HuH-7.5 (cell line): ENCODE data around the gene MEIOSIN.
"Not testable (repeated sequence)": the region's sequence is repeated elsewhere in the genome, so short reads cannot be mapped to it uniquely, and the experiment has no call there.

Experiments
- DNase-seq: peaks from one replicate; pipeline ENCODE4 v3.0.0; 2011; ENCODE audit warnings: low spot score

MEIOSIN gene

GRCh38 chr19:45780448-45781213 lies 47.4 kb downstream of the MEIOSIN start:
- DNase-seq: no peak

GRCh38 chr19:45781214-45782161 lies 48.2 kb downstream of the MEIOSIN start:
- DNase-seq: no peak

- no peak for DNase-seq
Observed at GRCh38 chr19:45782162-45782691, 49.0 kb downstream of the MEIOSIN start, which contains the start of gene DMPK. DMPK (minus strand) TSS chr19:45782490; CDS start chr19:45782352, 138 bp downstream.

GRCh38 chr19:45782820-45783785 lies 49.9 kb downstream of the MEIOSIN start:
- no peak for DNase-seq

- no peak for DNase-seq
Observed at GRCh38 chr19:45784096-45784495, 50.9 kb downstream of the MEIOSIN start.

- DNase-seq: no peak
Observed at GRCh38 chr19:45785097-45785496, 51.9 kb downstream of the MEIOSIN start.

GRCh38 chr19:45785781-45786532 lies 52.7 kb downstream of the MEIOSIN start:
- DNase-seq: no peak

- no peak for DNase-seq
Observed at GRCh38 chr19:45786533-45786894, 53.3 kb downstream of the MEIOSIN start.

GRCh38 chr19:45789035-45789786 lies 56.0 kb downstream of the MEIOSIN start:
- DNase-seq: no peak

GRCh38 chr19:45790942-45791341 lies 57.7 kb downstream of the MEIOSIN start:
- DNase-seq: no peak

- no peak for DNase-seq
Observed at GRCh38 chr19:45791744-45792469, 58.7 kb downstream of the MEIOSIN start.

GRCh38 chr19:45792470-45793177 lies 59.4 kb downstream of the MEIOSIN start, which contains the start of gene DMWD:
DMWD (minus strand) TSS chr19:45792845; CDS start chr19:45792756, 89 bp downstream.
- peak; percentile 96 for DNase-seq

GRCh38 chr19:45793178-45793564 lies 59.9 kb downstream of the MEIOSIN start:
- DNase-seq: no peak

- DNase-seq: no peak
Observed at GRCh38 chr19:45793876-45794275, 60.6 kb downstream of the MEIOSIN start.

- DNase-seq: no peak
Observed at GRCh38 chr19:45794627-45795026, 61.4 kb downstream of the MEIOSIN start.

GRCh38 chr19:45798995-45799517 lies 65.8 kb downstream of the MEIOSIN start:
- DNase-seq: peak; percentile 84

- not testable (repeated sequence) for DNase-seq
Observed at GRCh38 chr19:45799541-45799940, 66.3 kb downstream of the MEIOSIN start.

GRCh38 chr19:45800070-45800553 lies 66.9 kb downstream of the MEIOSIN start:
- DNase-seq: no peak
